B cell (primary cell): Measurements from ENCODE around the gene PDGFA. TPM values are rescaled to one million over a fixed set of nuclear protein-coding genes. Genes with fewer than 3 reads are reported as not detected.

ENCODE experiments used
- ATAC-seq: fragments of 200-7000 bp; cut with Tn5 transposase; one replicate; pipeline ENCODE4 v1.10.0; 2021; ENCODE audit warnings: low read depth, mild to moderate bottlenecking, moderate number of reproducible peaks, moderate library complexity
- CTCF ChIA-PET: fragments of 350-600 bp; sonication (Branson Sonifier 250); formaldehyde crosslinking; loops from one replicate; lab custom pipeline; 2021; ENCODE audit warnings: antibody characterized with exemption, inconsistent platforms; lab: Charles Lee
- POLR2A ChIA-PET: fragments of 350-600 bp; sonication (Branson Sonifier 250); formaldehyde crosslinking; loops from one replicate; lab custom pipeline; 2021; ENCODE audit warnings: antibody characterized with exemption; lab: Charles Lee
- DNase-seq: peaks from one replicate; pipeline ENCODE4 v3.0.0; 2013
- H2AFZ ChIP-seq: 2 replicates; pipeline ENCODE4 v1.6.1; 2012; ENCODE audit warnings: mild to moderate bottlenecking, low read depth, low read length; ENCODE audit not compliant: insufficient read depth, poor library complexity, severe bottlenecking
- H3K27ac ChIP-seq, 2 donors: 1 replicate in 1 of 2; 2 replicates in 1 of 2; pipeline ENCODE4 v1.5.1; 2012 to 2013; ENCODE audit warnings: low read length in 2 of 2, mild to moderate bottlenecking in 2 of 2, moderate library complexity in 1 of 2
- H3K27me3 ChIP-seq, 4 experiments: fragments of 200-600 bp in 1 of 4; sonication (generic) in 1 of 4; replicated peaks in 1 of 4; 1 replicate in 2 of 4; 2 replicates in 2 of 4; pipeline versions ENCODE4 v1.6.1 to v1.7.0; 2013 to 2016; ENCODE audit warnings: low read length in 3 of 4, mild to moderate bottlenecking in 2 of 4, mixed read lengths in 1 of 4, moderate library complexity in 1 of 4; ENCODE audit not compliant: insufficient read depth in 4 of 4, control insufficient read depth in 3 of 4; ENCODE audit errors: control extremely low read depth in 1 of 4
- H3K36me3 ChIP-seq, 2 experiments: replicated peaks in 1 of 2; 1 replicate in 1 of 2; 2 replicates in 1 of 2; pipeline versions ENCODE4 v1.6.1 to v1.7.1; 2013; ENCODE audit warnings: low read length in 1 of 2; ENCODE audit not compliant: insufficient read depth in 2 of 2, control insufficient read depth in 1 of 2; ENCODE audit errors: control extremely low read depth in 1 of 2, extremely low read depth in 1 of 2
- H3K4me1 ChIP-seq, 2 donors: fragments of 200-600 bp in 1 of 2; sonication (generic) in 1 of 2; 1 replicate in 1 of 2; 2 replicates in 1 of 2; pipeline versions ENCODE4 v1.5.1 to v1.6.1; 2013 to 2017; ENCODE audit warnings: low read length in 2 of 2; ENCODE audit not compliant: control insufficient read depth in 2 of 2, insufficient read depth in 2 of 2
- H3K4me2 ChIP-seq: replicated peaks from 2 replicates; pipeline ENCODE3; 2012; ENCODE audit warnings: mild to moderate bottlenecking, low read depth, low read length; ENCODE audit not compliant: poor library complexity, severe bottlenecking
- H3K4me3 ChIP-seq, 5 experiments: fragments of 200-600 bp in 1 of 5; sonication (generic) in 1 of 5; 1 replicate in 3 of 5; 2 replicates in 2 of 5; pipeline versions ENCODE4 v1.5.1 to v1.7.0; 2011 to 2016; ENCODE audit warnings: low read length in 4 of 5, mild to moderate bottlenecking in 4 of 5, low read depth in 2 of 5, control low read depth in 1 of 5, moderate library complexity in 1 of 5; ENCODE audit not compliant: insufficient read depth in 1 of 5; ENCODE audit errors: control extremely low read depth in 1 of 5, extremely low read depth in 1 of 5
- H3K79me2 ChIP-seq: fragments of 200-600 bp; sonication (generic); one replicate; pipeline ENCODE4 v1.6.0; 2016; ENCODE audit warnings: low read length; ENCODE audit not compliant: control insufficient read depth, insufficient read depth
- H3K9ac ChIP-seq: fragments of 200-600 bp; sonication (generic); 2 replicates; pipeline ENCODE4 v1.6.1; 2017; ENCODE audit warnings: mild to moderate bottlenecking, low read length, moderate library complexity
- H3K9me3 ChIP-seq, 3 donors: one replicate each; pipeline versions ENCODE4 v1.6.1 to v1.7.1; 2013; ENCODE audit warnings: low read length in 2 of 3; ENCODE audit not compliant: control insufficient read depth in 2 of 3, insufficient read depth in 1 of 3; ENCODE audit errors: control extremely low read depth in 1 of 3
- H4K20me1 ChIP-seq: 2 replicates; pipeline ENCODE4 v1.6.0; 2012; ENCODE audit warnings: mild to moderate bottlenecking, low read length; ENCODE audit not compliant: insufficient read depth, control insufficient read depth, poor library complexity, severe bottlenecking
- H3K27ac Mint-ChIP-seq: one replicate; pipeline ENCODE4 v1.8.0; 2021; ENCODE audit warnings: mixed read lengths
- H3K27me3 Mint-ChIP-seq: one replicate; pipeline ENCODE4 v1.8.0; 2021; ENCODE audit warnings: mixed read lengths
- H3K4me1 Mint-ChIP-seq: one replicate; pipeline ENCODE4 v1.8.0; 2021; ENCODE audit warnings: mixed read lengths
- H3K4me3 Mint-ChIP-seq: one replicate; pipeline ENCODE4 v1.8.0; 2021; ENCODE audit warnings: mixed read lengths
- H3K9me3 Mint-ChIP-seq: one replicate; pipeline ENCODE4 v1.8.0; 2022; ENCODE audit warnings: mixed read lengths; ENCODE audit not compliant: insufficient read depth
- EZH2 ChIP-seq: IDR thresholded peaks from 2 replicates; pipeline ENCODE4 v1.6.1; 2012; ENCODE audit warnings: borderline replicate concordance, low read depth, mild to moderate bottlenecking, moderate library complexity, low read length; ENCODE audit not compliant: insufficient read depth, poor library complexity, severe bottlenecking
- WGBS: methylation state at CpG from one replicate; pipeline ENCODE4 v1.1.5; 2013; ENCODE audit warnings: missing lambda C conversion rate; ENCODE audit not compliant: insufficient coverage; 5-methylcytosine and 5-hydroxymethylcytosine counted together
- intact Hi-C: fragments of 100-400 bp; cut with micrococcal nuclease; formaldehyde crosslinking; loops from one replicate; pipeline ENCODE4 v1.10.0; 2022
- polyA plus RNA-seq: library from polyadenylated mRNA; depleted of rRNA; stranded (reverse); fragments of >200 nt; gene quantifications from 2 replicates; pipeline ENCODE4 v1.2.3, GENCODE V29; 2012
- total RNA-seq, 2 donors: library from RNA; stranded (reverse); fragments of 120-200 nt in 1 of 2; gene quantifications; 1 replicate in 1 of 2; 2 replicates in 1 of 2; pipeline versions ENCODE4 v1.2.3 to v1.2.4, GENCODE V29; 2013 to 2022
- TF ChIP-seq, protein P1 (sequence below): fragments of 200-600 bp; IDR thresholded peaks from one replicate; pipeline ENCODE4 v1.8.0; 2022; ENCODE audit warnings: antibody characterized with exemption, mild to moderate bottlenecking

PDGFA gene
- total and polyA plus RNA-seq, 2 donors (not counting 1 experiment from before 2014, with no cell fraction given): 0.36 to 1.5 TPM

DNA sequence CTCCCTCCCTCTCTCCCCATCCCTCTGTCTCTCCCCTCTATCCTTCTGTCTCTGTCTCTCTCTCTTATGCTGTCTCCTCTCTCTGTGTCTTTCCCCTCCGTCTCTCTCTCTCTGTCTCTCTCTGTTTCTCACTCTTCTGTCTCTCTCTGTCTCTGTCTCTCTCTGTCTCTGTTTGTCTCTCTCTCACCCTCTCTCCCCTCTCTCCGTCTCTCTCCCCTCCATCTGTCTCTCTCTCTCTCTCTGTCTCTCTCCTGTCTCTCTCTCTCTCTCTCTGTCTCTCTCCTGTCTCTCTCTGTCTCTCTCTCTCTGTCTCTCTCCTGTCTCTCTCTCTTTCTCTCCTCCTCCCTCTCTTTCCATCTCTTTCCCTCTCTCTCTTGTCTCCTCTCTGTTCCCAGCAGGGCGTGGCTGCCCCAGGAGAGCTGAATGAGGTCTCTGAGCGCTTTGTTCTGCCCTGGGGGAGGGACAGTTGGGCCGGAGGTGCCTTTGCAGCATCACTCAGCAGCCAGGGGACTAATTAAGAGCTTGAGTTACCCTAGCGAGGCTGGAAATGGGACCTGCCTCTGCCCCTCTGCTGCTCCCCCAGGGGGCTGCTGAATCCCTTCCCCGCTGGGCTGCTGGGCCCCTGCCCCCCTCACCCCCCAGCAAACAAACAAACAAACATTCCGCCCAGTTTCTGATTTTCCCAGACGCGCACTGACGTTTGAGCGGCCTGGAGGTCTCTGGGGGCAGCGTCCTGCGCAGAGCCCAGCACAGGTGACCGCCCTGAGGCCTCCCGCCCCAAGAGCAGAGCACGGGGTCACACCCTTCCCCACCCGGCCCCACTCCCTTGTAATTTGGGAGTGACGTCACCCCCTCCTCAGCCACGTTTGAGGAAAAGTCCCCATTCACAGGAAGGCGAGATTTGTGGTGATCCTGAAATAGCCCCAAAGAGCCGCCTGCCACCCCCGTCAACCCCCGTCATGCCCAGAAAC is 68.1 kb downstream of the PDGFA start:
- no peak overlapping the region for H3K9ac ChIP-seq
- peaks cover 0 to 4% (median 0%) of the 10 kb centered on the region in 3 donors for H3K9me3 ChIP-seq
- intact Hi-C loops: no loop called here
- no peak for ATAC-seq
- H3K4me3 ChIP-seq: no peak overlapping the region
- H3K27ac ChIP-seq: no peak overlapping the region
- ChIA-PET CTCF (no interaction called here), POLR2A (no interaction called here)
- 44% methylated on average over 14 of the region's 24 CpGs for WGBS
- H3K27ac Mint-ChIP-seq: no peak overlapping the region
- H3K4me1 Mint-ChIP-seq: peaks cover 11% of the 10 kb centered on the region
- no peaks in the 10 kb centered on the region for H4K20me1 ChIP-seq
- DNase-seq: no peak
- H3K79me2 ChIP-seq: no peaks in the 10 kb centered on the region
- H3K4me2 ChIP-seq: peak overlapping the region; percentile 52
- H3K27me3 Mint-ChIP-seq: peaks cover 15% of the 10 kb centered on the region
- no peaks in the 10 kb centered on the region for H3K9me3 Mint-ChIP-seq
- H3K36me3 ChIP-seq: no peaks in the 10 kb centered on the region
- peaks cover 0 to 19% (median 8%) of the 10 kb centered on the region in 4 experiments for H3K27me3 ChIP-seq
- TF ChIP-seq, protein P1, sequence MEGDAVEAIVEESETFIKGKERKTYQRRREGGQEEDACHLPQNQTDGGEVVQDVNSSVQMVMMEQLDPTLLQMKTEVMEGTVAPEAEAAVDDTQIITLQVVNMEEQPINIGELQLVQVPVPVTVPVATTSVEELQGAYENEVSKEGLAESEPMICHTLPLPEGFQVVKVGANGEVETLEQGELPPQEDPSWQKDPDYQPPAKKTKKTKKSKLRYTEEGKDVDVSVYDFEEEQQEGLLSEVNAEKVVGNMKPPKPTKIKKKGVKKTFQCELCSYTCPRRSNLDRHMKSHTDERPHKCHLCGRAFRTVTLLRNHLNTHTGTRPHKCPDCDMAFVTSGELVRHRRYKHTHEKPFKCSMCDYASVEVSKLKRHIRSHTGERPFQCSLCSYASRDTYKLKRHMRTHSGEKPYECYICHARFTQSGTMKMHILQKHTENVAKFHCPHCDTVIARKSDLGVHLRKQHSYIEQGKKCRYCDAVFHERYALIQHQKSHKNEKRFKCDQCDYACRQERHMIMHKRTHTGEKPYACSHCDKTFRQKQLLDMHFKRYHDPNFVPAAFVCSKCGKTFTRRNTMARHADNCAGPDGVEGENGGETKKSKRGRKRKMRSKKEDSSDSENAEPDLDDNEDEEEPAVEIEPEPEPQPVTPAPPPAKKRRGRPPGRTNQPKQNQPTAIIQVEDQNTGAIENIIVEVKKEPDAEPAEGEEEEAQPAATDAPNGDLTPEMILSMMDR: no peak
- no peak for TF ChIP-seq EZH2
- peak overlapping the region; percentile 56 for H2AFZ ChIP-seq
- H3K4me1 ChIP-seq: peaks cover 0 to 3% of the 10 kb centered on the region in 2 donors
- peak overlapping the region; percentile 26 for H3K4me3 Mint-ChIP-seq

- Histone ChIP-seq H3K4me2 (peak overlapping the region; percentile 52), H2AFZ (peak overlapping the region; percentile 56), H3K4me1 (peaks cover 0 to 3% of the 10 kb centered on the region in 2 donors), H3K9ac (no peak overlapping the region), H3K4me3 (peak overlapping the region in 1 of 5 experiments; percentile 12), H3K27ac (no peak overlapping the region), H3K27me3 (peaks cover 0 to 19% (median 8%) of the 10 kb centered on the region in 4 experiments), H3K79me2 (no peaks in the 10 kb centered on the region), H3K9me3 (peaks cover 0 to 4% (median 0%) of the 10 kb centered on the region in 3 donors), H4K20me1 (no peaks in the 10 kb centered on the region), H3K36me3 (no peaks in the 10 kb centered on the region)
- DNase-seq (no peak), ATAC-seq (no peak)
- no peak overlapping the region for H3K27ac Mint-ChIP-seq
- H3K4me3 Mint-ChIP-seq: no peak overlapping the region
- TF ChIP-seq, protein P1: no peak
- TF ChIP-seq EZH2: no peak
- 7% methylated on average over 8 of the region's 10 CpGs for WGBS
- no peaks in the 10 kb centered on the region for H3K9me3 Mint-ChIP-seq
- peaks cover 11% of the 10 kb centered on the region for H3K4me1 Mint-ChIP-seq
- ChIA-PET POLR2A (no interaction called here), CTCF (no interaction called here)
- intact Hi-C loops: no loop called here
- peaks cover 15% of the 10 kb centered on the region for H3K27me3 Mint-ChIP-seq
Measured at GRCh38 chr7:450741-451140, 68.9 kb downstream of the PDGFA start.
